ENCODE results near the gene ACACB.

- TF ChIP-seq CTCF (conservative IDR thresholded peaks at IDR 0.05): no peak
- TF ChIP-seq ZFX (IDR thresholded peaks at IDR 0.05): no peak
Measured at GRCh38 chr12:109169686-109170085, 53.3 kb downstream of the ACACB start.
